ENCODE data around the gene ASCC2. TPM values are rescaled to one million over a fixed set of nuclear protein-coding genes. Genes with fewer than 3 reads are reported as not detected.

Gene ASCC2
- total RNA-seq, 1 experiment from 2014 or later, result 54.9 TPM

- peak; percentile 57 for DNase-seq (ENCODE audit: low spot score)
These were observed 93.2 kb downstream of the ASCC2 start for GRCh38 chr22:29744902-29745301.

DNA sequence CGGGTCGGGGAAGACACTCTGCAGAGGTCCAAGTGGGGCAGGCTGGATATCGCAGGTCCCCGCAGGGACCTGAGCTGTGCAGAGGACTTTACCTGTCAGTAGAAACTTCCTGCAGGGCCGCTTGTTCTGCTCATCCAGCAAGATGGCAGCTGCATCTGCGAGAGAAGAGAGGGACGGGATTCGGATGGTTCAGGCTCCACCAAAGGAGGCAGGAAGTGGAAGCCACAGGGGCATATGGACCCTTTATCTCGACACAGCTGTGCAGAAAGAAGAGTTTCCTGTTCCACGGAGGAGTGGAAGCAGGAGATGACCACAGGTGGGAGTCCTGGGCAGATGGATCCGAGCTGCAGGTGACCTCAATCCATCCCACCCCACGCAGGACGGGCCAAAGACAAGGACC is 95.7 kb downstream of the ASCC2 start:
- H3K4me1 ChIP-seq (ENCODE audit: insufficient read depth, low read length, poor library complexity, severe bottlenecking), result no peaks in the 10 kb centered on the region
- CTCF ChIA-PET, result no interaction called here
- no peak overlapping the region for H3K4me3 ChIP-seq (ENCODE audit: low read depth, low read length, poor library complexity, severe bottlenecking)
- intact Hi-C loops (cut with micrococcal nuclease; ENCODE audit: unreplicated experiment), result no loop called here
- POLR2A ChIA-PET (ENCODE audit: low non-redundant PET), result no interaction called here
- H3K36me3 ChIP-seq (ENCODE audit: insufficient read depth, low read length, poor library complexity, severe bottlenecking), result no peaks in the 10 kb centered on the region
- no peaks in the 10 kb centered on the region for H3K27me3 ChIP-seq (replicated peaks; ENCODE audit: insufficient read depth, low read depth, low read length, poor library complexity)
- no TSS peak for BruUV-seq (replicated peaks)
- no peak for TF ChIP-seq EZH2 (IDR thresholded peaks at IDR 0.05; ENCODE audit: borderline replicate concordance, low read depth, low read length, poor library complexity, severe bottlenecking)
- TF ChIP-seq, protein P1, sequence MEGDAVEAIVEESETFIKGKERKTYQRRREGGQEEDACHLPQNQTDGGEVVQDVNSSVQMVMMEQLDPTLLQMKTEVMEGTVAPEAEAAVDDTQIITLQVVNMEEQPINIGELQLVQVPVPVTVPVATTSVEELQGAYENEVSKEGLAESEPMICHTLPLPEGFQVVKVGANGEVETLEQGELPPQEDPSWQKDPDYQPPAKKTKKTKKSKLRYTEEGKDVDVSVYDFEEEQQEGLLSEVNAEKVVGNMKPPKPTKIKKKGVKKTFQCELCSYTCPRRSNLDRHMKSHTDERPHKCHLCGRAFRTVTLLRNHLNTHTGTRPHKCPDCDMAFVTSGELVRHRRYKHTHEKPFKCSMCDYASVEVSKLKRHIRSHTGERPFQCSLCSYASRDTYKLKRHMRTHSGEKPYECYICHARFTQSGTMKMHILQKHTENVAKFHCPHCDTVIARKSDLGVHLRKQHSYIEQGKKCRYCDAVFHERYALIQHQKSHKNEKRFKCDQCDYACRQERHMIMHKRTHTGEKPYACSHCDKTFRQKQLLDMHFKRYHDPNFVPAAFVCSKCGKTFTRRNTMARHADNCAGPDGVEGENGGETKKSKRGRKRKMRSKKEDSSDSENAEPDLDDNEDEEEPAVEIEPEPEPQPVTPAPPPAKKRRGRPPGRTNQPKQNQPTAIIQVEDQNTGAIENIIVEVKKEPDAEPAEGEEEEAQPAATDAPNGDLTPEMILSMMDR (conservative IDR thresholded peaks at IDR 0.05; ENCODE audit: low read depth, low read length), result no peak
- no peaks in the 10 kb centered on the region for H3K9me3 ChIP-seq (ENCODE audit: low read depth, low read length, poor library complexity, severe bottlenecking)
- DNase-seq (ENCODE audit: low spot score), result no peak
- no peak overlapping the region for H3K27ac ChIP-seq (ENCODE audit: low read depth, low read length, poor library complexity, severe bottlenecking)

More at GRCh38 chr22:29744902-29745301, 93.2 kb downstream of the ASCC2 start:
- no TSS peak for BruUV-seq (replicated peaks)
- POLR2A ChIA-PET (ENCODE audit: low non-redundant PET), result interaction anchor here (0.6 kb wide), 1 partner anchor 15 kb away, joined by 9 read pairs; no protein-coding TSS in a partner anchor
- Histone ChIP-seq H3K4me3 (ENCODE audit: low read depth, low read length, poor library complexity, severe bottlenecking) (no peak overlapping the region), H3K27ac (ENCODE audit: low read depth, low read length, poor library complexity, severe bottlenecking) (no peak overlapping the region), H3K36me3 (ENCODE audit: insufficient read depth, low read length, poor library complexity, severe bottlenecking) (no peaks in the 10 kb centered on the region), H3K4me1 (ENCODE audit: insufficient read depth, low read length, poor library complexity, severe bottlenecking) (no peaks in the 10 kb centered on the region), H3K9me3 (ENCODE audit: low read depth, low read length, poor library complexity, severe bottlenecking) (no peaks in the 10 kb centered on the region), H3K27me3 (replicated peaks; ENCODE audit: insufficient read depth, low read depth, low read length, poor library complexity) (no peaks in the 10 kb centered on the region)
- CTCF ChIA-PET, result no interaction called here
- TF ChIP-seq, protein P1 (conservative IDR thresholded peaks at IDR 0.05; ENCODE audit: low read depth, low read length), result no peak
- TF ChIP-seq EZH2 (IDR thresholded peaks at IDR 0.05; ENCODE audit: borderline replicate concordance, low read depth, low read length, poor library complexity, severe bottlenecking), result no peak
- intact Hi-C loops (cut with micrococcal nuclease; ENCODE audit: unreplicated experiment), result no loop called here

DNA sequence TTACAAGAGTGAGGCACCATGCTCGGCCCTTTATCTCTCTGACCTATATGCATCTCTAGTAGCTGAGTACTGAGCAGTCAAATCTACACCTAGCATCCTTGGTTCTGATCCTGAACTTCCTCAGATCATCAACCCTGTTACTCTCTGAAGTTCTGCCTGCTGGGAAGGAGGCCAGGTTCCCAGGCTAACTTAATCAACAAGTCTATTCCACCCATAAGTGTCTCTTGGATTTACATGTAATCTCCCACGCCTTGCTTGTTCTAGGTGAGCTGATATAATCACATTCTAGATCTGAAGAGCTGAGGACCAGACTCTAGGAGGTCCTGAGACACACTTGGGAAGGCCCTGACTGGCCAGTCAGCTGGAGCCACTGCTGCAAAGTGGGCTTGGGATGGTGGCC is 96.1 kb downstream of the ASCC2 start:
- Histone ChIP-seq H3K36me3 (ENCODE audit: insufficient read depth, low read length, poor library complexity, severe bottlenecking) (no peaks in the 10 kb centered on the region), H3K27ac (ENCODE audit: low read depth, low read length, poor library complexity, severe bottlenecking) (no peak overlapping the region), H3K4me3 (ENCODE audit: low read depth, low read length, poor library complexity, severe bottlenecking) (no peak overlapping the region), H3K4me1 (ENCODE audit: insufficient read depth, low read length, poor library complexity, severe bottlenecking) (no peaks in the 10 kb centered on the region), H3K27me3 (replicated peaks; ENCODE audit: insufficient read depth, low read depth, low read length, poor library complexity) (no peaks in the 10 kb centered on the region), H3K9me3 (ENCODE audit: low read depth, low read length, poor library complexity, severe bottlenecking) (no peaks in the 10 kb centered on the region)
- no TSS peak for BruUV-seq (replicated peaks)
- ChIA-PET CTCF (no interaction called here), POLR2A (ENCODE audit: low non-redundant PET) (no interaction called here)
- DNase-seq (ENCODE audit: low spot score), result no peak
- no peak for TF ChIP-seq EZH2 (IDR thresholded peaks at IDR 0.05; ENCODE audit: borderline replicate concordance, low read depth, low read length, poor library complexity, severe bottlenecking)
- TF ChIP-seq, protein P1 (conservative IDR thresholded peaks at IDR 0.05; ENCODE audit: low read depth, low read length), result no peak
- intact Hi-C loops (cut with micrococcal nuclease; ENCODE audit: unreplicated experiment), result no loop called here
